Vagina (tissue), 2 donors: ENCODE results near the gene GANAB.

Experiments
- POLR2A ChIP-seq, 2 donors: fragments of 450-650 bp; IDR thresholded peaks; one replicate each; pipeline ENCODE4 v1.6.1; 2017; ENCODE audit warnings: antibody characterized with exemption in 2 of 2, mild to moderate bottlenecking in 2 of 2, moderate library complexity in 2 of 2
- POLR2AphosphoS5 ChIP-seq, 2 donors: sonication (generic); formaldehyde crosslinking; IDR thresholded peaks; one replicate each; pipeline ENCODE4 v1.9.0; 2017; ENCODE audit warnings: antibody characterized with exemption in 2 of 2, mild to moderate bottlenecking in 2 of 2, low read depth in 1 of 2; ENCODE audit not compliant: insufficient read depth in 1 of 2
- TF ChIP-seq, protein P1 (sequence below), 3 experiments: fragments of 450-650 bp in 2 of 3; fragments of 200-600 bp in 1 of 3; sonication (generic) in 1 of 3; IDR thresholded peaks; one replicate each; pipeline ENCODE4 v1.5.1; 2017 to 2019; ENCODE audit warnings: antibody characterized with exemption in 3 of 3, mild to moderate bottlenecking in 2 of 3, moderate library complexity in 2 of 3

DNA sequence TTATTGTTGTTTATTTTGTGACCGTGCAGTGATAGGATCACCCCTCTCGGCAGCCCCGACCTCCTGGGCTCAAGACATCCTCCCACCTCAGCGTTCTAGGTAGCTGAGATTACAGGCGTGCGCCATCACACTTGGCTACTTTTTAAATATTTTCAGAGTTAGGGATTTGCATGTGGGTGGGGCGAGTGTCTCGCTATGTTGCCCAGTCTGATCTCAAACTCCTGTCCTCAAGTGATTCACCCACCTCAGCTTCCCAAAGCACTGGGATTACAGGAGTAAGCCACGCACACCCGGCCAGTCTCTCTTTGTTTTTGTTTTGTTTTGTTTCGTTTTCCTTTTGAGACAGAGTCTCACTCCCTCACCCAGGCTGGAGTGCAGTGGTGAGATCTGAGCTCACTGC, 7.9 kb upstream of the GANAB start:
- TF ChIP-seq POLR2A (IDR thresholded peaks at IDR 0.05): no peak
- TF ChIP-seq, protein P1, sequence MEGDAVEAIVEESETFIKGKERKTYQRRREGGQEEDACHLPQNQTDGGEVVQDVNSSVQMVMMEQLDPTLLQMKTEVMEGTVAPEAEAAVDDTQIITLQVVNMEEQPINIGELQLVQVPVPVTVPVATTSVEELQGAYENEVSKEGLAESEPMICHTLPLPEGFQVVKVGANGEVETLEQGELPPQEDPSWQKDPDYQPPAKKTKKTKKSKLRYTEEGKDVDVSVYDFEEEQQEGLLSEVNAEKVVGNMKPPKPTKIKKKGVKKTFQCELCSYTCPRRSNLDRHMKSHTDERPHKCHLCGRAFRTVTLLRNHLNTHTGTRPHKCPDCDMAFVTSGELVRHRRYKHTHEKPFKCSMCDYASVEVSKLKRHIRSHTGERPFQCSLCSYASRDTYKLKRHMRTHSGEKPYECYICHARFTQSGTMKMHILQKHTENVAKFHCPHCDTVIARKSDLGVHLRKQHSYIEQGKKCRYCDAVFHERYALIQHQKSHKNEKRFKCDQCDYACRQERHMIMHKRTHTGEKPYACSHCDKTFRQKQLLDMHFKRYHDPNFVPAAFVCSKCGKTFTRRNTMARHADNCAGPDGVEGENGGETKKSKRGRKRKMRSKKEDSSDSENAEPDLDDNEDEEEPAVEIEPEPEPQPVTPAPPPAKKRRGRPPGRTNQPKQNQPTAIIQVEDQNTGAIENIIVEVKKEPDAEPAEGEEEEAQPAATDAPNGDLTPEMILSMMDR (IDR thresholded peaks at IDR 0.05): no peak
- TF ChIP-seq POLR2AphosphoS5 (IDR thresholded peaks at IDR 0.05; ENCODE audit: insufficient read depth in 1 of 2, low read depth in 1 of 2): no peak
